Kidney epithelial cell (primary cell): Measurements from ENCODE around the gene KCNC2. TPM values are rescaled to one million over a fixed set of nuclear protein-coding genes. Genes with fewer than 3 reads are reported as not detected.

ENCODE experiments used
- DNase-seq: peaks from one replicate; pipeline ENCODE4 v3.0.0-alpha.2; 2010; ENCODE audit warnings: low read depth
- H3K27me3 ChIP-seq: 2 replicates; pipeline ENCODE4 v1.6.0; 2011; ENCODE audit warnings: low read length; ENCODE audit not compliant: control insufficient read depth, insufficient read depth
- H3K36me3 ChIP-seq: 2 replicates; pipeline ENCODE4 v1.5.1; 2011; ENCODE audit warnings: low read length; ENCODE audit not compliant: control insufficient read depth, insufficient read depth
- H3K4me3 ChIP-seq: 2 replicates; pipeline ENCODE4 v1.5.1; 2011; ENCODE audit warnings: low read depth, mild to moderate bottlenecking, control low read depth, low read length
- CTCF ChIP-seq: IDR thresholded peaks from 2 replicates; pipeline ENCODE4 v1.5.1; 2011; ENCODE audit warnings: mild to moderate bottlenecking, moderate library complexity, low read length, control low read depth, inconsistent platforms; ENCODE audit not compliant: insufficient read depth, poor library complexity, severe bottlenecking
- total RNA-seq: library from RNA; depleted of rRNA; stranded (reverse); fragments of >200 nt; gene quantifications from 2 replicates; pipeline ENCODE4 v1.2.3, GENCODE V29; 2015

KCNC2 gene
- total RNA-seq, 1 donor from 2014 or later: not detected

GRCh38 chr12:75135026-75135425 is 74.6 kb downstream of the KCNC2 start:
- no peak overlapping the region for H3K4me3 ChIP-seq
- TF ChIP-seq CTCF: no peak
- no peak for DNase-seq
- no peaks in the 10 kb centered on the region for H3K36me3 ChIP-seq
- no peaks in the 10 kb centered on the region for H3K27me3 ChIP-seq

GRCh38 chr12:75130811-75131210 is 78.8 kb downstream of the KCNC2 start:
- H3K27me3 ChIP-seq: no peaks in the 10 kb centered on the region

GRCh38 chr12:75129275-75129674 is 80.4 kb downstream of the KCNC2 start:
- DNase-seq: no peak
- Histone ChIP-seq H3K27me3 (no peaks in the 10 kb centered on the region), H3K36me3 (no peaks in the 10 kb centered on the region), H3K4me3 (no peak overlapping the region)
- no peak for TF ChIP-seq CTCF

More at GRCh38 chr12:75130811-75131210, 78.8 kb downstream of the KCNC2 start:
- no peak overlapping the region for H3K4me3 ChIP-seq
- no peak for DNase-seq
- no peaks in the 10 kb centered on the region for H3K36me3 ChIP-seq
- TF ChIP-seq CTCF: no peak

GRCh38 chr12:75121036-75121705 is 88.5 kb downstream of the KCNC2 start:
- Histone ChIP-seq H3K4me3 (no peak overlapping the region), H3K36me3 (no peaks in the 10 kb centered on the region), H3K27me3 (no peaks in the 10 kb centered on the region)
- no peak for DNase-seq
- TF ChIP-seq CTCF: no peak

- Histone ChIP-seq H3K36me3 (no peaks in the 10 kb centered on the region), H3K27me3 (no peaks in the 10 kb centered on the region), H3K4me3 (no peak overlapping the region)
- no peak for DNase-seq
- no peak for TF ChIP-seq CTCF
Observed at GRCh38 chr12:75120311-75120711, 89.3 kb downstream of the KCNC2 start.

- H3K4me3 ChIP-seq: no peak overlapping the region
Observed at GRCh38 chr12:75116646-75117198, 92.9 kb downstream of the KCNC2 start.

More at GRCh38 chr12:75116646-75117198, 92.9 kb downstream of the KCNC2 start:
- Histone ChIP-seq H3K27me3 (no peaks in the 10 kb centered on the region), H3K36me3 (no peaks in the 10 kb centered on the region)
- DNase-seq: no peak
- TF ChIP-seq CTCF: no peak
